Measurements from ENCODE around the gene TRAT1. TPM values are rescaled to one million over a fixed set of nuclear protein-coding genes. Genes with fewer than 3 reads are reported as not detected.

Gene TRAT1
- total RNA-seq, 1 experiment from 2014 or later: not detected

DNA sequence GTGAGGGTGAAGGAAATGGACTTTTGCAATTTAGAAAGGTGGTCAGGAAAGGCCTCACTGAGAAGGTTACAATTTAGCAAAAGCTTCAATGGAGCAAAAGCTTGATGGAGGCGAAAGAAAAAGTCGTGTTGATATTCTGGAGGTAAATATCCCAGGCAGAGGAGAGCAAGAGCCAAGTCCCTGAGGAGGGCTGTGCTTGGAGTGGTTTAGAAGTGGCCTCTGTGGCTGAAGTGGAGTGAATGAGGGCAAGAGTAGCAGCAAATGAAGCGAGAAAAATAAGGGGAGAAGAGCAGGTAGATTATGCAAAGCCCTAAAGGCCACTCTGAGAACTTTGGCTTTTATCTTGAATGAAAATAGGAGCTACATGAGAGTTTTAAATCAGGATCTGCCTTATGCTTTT lies 76.9 kb downstream of the TRAT1 start:
- Histone ChIP-seq H3K36me3 (ENCODE audit: insufficient read depth, low read length, poor library complexity, severe bottlenecking) (no peaks in the 10 kb centered on the region), H3K4me1 (ENCODE audit: insufficient read depth, low read length, poor library complexity, severe bottlenecking) (peaks cover 4% of the 10 kb centered on the region), H3K27me3 (replicated peaks; ENCODE audit: insufficient read depth, low read depth, low read length, poor library complexity) (no peaks in the 10 kb centered on the region), H3K27ac (ENCODE audit: low read depth, low read length, poor library complexity, severe bottlenecking) (no peak overlapping the region), H3K4me3 (ENCODE audit: low read depth, low read length, poor library complexity, severe bottlenecking) (no peak overlapping the region), H3K9me3 (ENCODE audit: low read depth, low read length, poor library complexity, severe bottlenecking) (no peaks in the 10 kb centered on the region)
- no TSS peak for BruUV-seq (replicated peaks)
- TF ChIP-seq, protein P1, sequence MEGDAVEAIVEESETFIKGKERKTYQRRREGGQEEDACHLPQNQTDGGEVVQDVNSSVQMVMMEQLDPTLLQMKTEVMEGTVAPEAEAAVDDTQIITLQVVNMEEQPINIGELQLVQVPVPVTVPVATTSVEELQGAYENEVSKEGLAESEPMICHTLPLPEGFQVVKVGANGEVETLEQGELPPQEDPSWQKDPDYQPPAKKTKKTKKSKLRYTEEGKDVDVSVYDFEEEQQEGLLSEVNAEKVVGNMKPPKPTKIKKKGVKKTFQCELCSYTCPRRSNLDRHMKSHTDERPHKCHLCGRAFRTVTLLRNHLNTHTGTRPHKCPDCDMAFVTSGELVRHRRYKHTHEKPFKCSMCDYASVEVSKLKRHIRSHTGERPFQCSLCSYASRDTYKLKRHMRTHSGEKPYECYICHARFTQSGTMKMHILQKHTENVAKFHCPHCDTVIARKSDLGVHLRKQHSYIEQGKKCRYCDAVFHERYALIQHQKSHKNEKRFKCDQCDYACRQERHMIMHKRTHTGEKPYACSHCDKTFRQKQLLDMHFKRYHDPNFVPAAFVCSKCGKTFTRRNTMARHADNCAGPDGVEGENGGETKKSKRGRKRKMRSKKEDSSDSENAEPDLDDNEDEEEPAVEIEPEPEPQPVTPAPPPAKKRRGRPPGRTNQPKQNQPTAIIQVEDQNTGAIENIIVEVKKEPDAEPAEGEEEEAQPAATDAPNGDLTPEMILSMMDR (conservative IDR thresholded peaks at IDR 0.05; ENCODE audit: low read depth, low read length): no peak
- TF ChIP-seq EZH2 (IDR thresholded peaks at IDR 0.05; ENCODE audit: borderline replicate concordance, low read depth, low read length, poor library complexity, severe bottlenecking): no peak
- intact Hi-C loops (cut with micrococcal nuclease; ENCODE audit: unreplicated experiment): no loop called here
- ChIA-PET POLR2A (ENCODE audit: low non-redundant PET) (no interaction called here), CTCF (no interaction called here)
- no peak for DNase-seq (ENCODE audit: low spot score)

Other genes starting within 250 kb of the TRAT1 start
- gene CIP2A, start 233.3 kb upstream of the TRAT1 start, total RNA-seq (2021): 56.9 and 68.4 TPM in 2 replicates
- 14.8 and 14.9 TPM in 2 replicates for gene DZIP3, start 233.1 kb upstream of the TRAT1 start, total RNA-seq (2021)
- gene RETNLB, start 65.4 kb upstream of the TRAT1 start, total RNA-seq (2021): not detected in 2 replicates
- gene GUCA1C, start 131.1 kb downstream of the TRAT1 start, total RNA-seq (2021): not detected in 2 replicates